IPS-15b (cell line): ENCODE measurements around the gene LDB3.

Experiments
- H3K27me3 ChIP-seq: one replicate; pipeline ENCODE4 v1.6.1; 2013; ENCODE audit warnings: low read length; ENCODE audit not compliant: control insufficient read depth, insufficient read depth
- H3K36me3 ChIP-seq: one replicate; pipeline ENCODE4 v1.6.1; 2013; ENCODE audit warnings: low read length; ENCODE audit not compliant: control insufficient read depth, insufficient read depth
- H3K4me1 ChIP-seq: one replicate; pipeline ENCODE4 v1.6.1; 2013; ENCODE audit warnings: mild to moderate bottlenecking, low read length; ENCODE audit not compliant: control insufficient read depth, insufficient read depth
- H3K4me3 ChIP-seq: one replicate; pipeline ENCODE4 v1.5.1; 2013; ENCODE audit warnings: low read depth, low read length
- H3K9ac ChIP-seq: one replicate; pipeline ENCODE4 v1.6.1; 2013; ENCODE audit warnings: low read depth, mild to moderate bottlenecking, low read length
- H3K9me3 ChIP-seq: one replicate; pipeline ENCODE4 v1.6.1; 2013; ENCODE audit warnings: mild to moderate bottlenecking, low read length; ENCODE audit not compliant: control insufficient read depth, insufficient read depth

LDB3 gene

DNA sequence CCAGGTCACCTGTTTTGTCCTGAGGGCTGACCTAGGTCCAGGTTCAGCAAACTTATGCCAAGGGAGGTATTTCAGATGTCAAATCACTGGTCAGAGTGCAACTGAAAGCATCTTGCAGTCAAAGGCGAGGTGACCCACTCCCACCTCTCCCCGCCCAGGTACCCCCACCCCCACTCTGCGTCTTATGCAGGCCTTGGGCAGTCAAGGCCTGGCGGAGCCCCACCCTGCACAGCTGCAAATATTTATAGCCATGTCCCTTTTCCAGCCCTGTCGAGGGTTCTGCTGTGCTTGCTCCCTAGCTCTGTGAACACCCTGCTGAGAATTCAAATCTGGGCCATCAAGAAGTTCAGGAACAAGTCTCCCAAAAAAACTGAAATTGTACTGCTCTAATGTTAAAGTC lies 47.5 kb downstream of the LDB3 start:
- H3K27me3 ChIP-seq = no peaks in the 10 kb centered on the region
- H3K4me3 ChIP-seq = no peak overlapping the region
- H3K4me1 ChIP-seq = peaks cover 14% of the 10 kb centered on the region
- H3K9me3 ChIP-seq = no peaks in the 10 kb centered on the region
- H3K9ac ChIP-seq = no peak overlapping the region
- no peaks in the 10 kb centered on the region for H3K36me3 ChIP-seq

DNA sequence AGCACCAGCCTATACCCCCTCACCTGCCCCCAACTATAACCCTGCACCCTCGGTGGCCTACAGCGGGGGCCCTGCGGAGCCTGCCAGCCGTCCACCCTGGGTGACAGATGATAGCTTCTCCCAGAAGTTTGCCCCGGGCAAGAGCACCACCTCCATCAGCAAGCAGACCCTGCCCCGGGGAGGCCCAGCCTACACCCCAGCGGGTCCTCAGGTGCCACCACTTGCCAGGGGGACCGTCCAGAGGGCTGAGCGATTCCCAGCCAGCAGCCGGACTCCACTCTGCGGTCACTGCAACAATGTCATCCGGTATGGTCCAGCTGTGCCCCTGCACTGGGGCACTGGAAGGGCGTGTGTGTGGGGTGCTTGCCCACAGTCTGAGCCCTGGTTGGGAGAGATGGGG lies 48.2 kb downstream of the LDB3 start:
- H3K9me3 ChIP-seq = no peaks in the 10 kb centered on the region
- H3K4me3 ChIP-seq = no peak overlapping the region
- peaks cover 16% of the 10 kb centered on the region for H3K4me1 ChIP-seq
- H3K9ac ChIP-seq = no peak overlapping the region
- no peaks in the 10 kb centered on the region for H3K36me3 ChIP-seq
- no peaks in the 10 kb centered on the region for H3K27me3 ChIP-seq

DNA sequence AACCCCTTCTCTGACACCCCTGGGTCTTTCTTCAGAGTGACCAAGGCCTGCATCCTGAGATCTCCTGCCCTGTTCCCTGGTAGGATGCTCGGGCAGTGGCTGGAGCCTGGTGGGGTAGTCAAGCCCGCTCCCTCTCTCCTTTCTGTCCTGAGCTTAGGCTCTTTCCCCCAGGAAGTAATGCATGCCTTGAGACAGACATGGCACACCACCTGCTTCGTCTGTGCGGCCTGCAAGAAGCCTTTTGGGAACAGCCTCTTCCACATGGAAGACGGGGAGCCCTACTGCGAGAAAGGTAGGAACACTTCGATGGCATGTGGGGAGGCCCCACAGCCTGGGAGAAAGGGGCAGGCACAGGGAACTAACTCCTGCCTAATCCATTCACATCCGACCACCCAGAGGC lies 50.2 kb downstream of the LDB3 start:
- no peak overlapping the region for H3K9ac ChIP-seq
- no peaks in the 10 kb centered on the region for H3K9me3 ChIP-seq
- H3K36me3 ChIP-seq = no peaks in the 10 kb centered on the region
- no peaks in the 10 kb centered on the region for H3K27me3 ChIP-seq
- no peak overlapping the region for H3K4me3 ChIP-seq
- peaks cover 14% of the 10 kb centered on the region for H3K4me1 ChIP-seq

DNA sequence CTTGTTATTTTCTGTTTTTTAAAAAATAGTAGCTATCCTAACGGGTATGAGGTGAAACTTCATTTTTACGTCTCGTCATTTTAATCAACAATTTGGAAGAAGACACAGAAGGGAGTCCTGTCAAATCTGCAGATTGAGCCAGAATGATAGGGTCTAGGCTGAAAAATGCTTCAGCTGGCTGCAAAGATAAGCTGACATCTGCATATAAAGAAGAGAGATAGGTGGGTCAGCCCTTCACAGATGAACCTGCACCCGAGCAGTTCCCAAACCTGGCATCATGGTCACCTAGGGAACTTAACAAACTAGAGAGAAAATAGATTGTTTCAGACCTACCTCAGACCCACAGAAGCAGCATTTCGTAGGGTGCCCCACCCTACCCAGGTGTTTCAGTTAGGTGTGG lies 52.9 kb downstream of the LDB3 start:
- H3K27me3 ChIP-seq = no peaks in the 10 kb centered on the region

DNA sequence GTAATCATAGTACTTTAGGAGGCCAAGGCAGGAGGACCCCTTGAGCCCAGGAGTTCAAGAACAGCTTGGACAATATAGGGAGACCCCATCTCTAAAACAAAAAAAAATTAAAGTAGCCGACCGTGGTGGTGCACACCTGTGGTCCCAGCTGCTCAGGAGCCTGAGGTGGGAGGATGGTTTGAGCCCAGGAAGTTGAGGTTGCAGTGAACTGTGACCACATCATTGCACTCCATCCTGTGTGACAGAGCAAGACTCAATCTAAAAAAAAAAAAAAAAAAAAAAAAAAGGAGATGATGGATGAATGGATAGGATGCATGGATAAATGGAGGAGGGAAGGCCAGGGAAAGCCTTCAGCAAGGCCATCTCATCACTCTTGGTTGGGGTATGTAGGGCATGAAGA lies 54.7 kb downstream of the LDB3 start:
- H3K9me3 ChIP-seq = no peaks in the 10 kb centered on the region
- H3K4me1 ChIP-seq = peaks cover 4% of the 10 kb centered on the region
- no peak overlapping the region for H3K9ac ChIP-seq
- no peak overlapping the region for H3K4me3 ChIP-seq
- H3K36me3 ChIP-seq = no peaks in the 10 kb centered on the region
- no peaks in the 10 kb centered on the region for H3K27me3 ChIP-seq

More for the DNA sequence above, 52.9 kb downstream of the LDB3 start:
- Histone ChIP-seq H3K36me3 (no peaks in the 10 kb centered on the region), H3K4me3 (no peak overlapping the region), H3K9me3 (no peaks in the 10 kb centered on the region), H3K4me1 (peaks cover 4% of the 10 kb centered on the region), H3K9ac (no peak overlapping the region)

DNA sequence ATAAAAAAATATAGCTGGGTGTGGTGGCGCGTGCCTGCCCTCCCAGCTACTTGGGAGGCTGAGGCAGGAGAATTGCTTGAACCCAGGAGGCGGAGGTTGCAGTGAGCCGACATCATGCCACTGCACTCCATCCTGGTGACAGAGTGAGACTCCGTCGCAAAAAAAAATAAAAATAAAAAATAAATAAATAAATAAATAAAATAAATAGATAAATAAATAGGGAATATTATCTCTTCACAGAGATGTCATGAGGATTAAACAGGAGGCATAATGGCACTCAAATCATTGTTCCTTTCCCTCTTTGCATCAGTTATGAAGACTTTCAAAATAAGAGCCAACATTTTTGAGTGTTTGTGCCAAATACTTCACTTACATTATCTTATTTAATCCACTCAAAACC lies 56.1 kb downstream of the LDB3 start:
- no peaks in the 10 kb centered on the region for H3K9me3 ChIP-seq

DNA sequence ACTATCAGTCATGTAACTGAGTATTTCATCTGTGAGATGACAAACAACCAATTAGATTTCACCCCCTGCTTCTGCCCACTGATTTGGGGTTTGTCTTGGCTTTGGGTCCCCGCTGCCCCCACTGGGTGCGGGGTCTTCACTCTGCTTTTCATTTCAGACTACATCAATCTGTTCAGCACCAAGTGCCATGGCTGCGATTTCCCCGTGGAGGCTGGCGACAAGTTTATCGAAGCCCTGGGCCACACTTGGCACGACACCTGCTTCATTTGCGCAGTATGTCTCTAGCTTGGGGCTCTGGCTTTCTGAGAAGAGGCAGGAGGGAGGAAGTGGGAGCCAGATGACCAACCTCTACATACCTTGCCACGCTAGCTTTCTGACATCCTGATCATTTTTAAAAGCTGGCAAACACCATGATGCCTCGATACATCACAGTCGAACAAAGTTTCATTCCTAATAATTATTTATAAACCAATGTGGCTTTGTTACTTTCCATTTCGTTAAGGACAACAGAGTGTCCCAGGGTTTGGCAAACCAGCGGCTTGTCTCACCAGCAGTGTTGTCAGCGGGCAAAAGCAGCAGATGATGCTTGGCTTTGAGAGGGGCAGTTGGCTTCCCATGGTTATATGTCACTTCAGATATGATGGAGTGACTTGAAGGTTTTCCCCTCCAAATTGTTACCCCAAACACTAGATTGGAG lies 57.8 kb downstream of the LDB3 start:
- Histone ChIP-seq H3K4me1 (peaks cover 4% of the 10 kb centered on the region), H3K9me3 (no peaks in the 10 kb centered on the region), H3K4me3 (no peak overlapping the region), H3K27me3 (no peaks in the 10 kb centered on the region), H3K9ac (no peak overlapping the region), H3K36me3 (no peaks in the 10 kb centered on the region)

More for the DNA sequence above, 56.1 kb downstream of the LDB3 start:
- no peak overlapping the region for H3K9ac ChIP-seq
- no peaks in the 10 kb centered on the region for H3K36me3 ChIP-seq
- H3K4me1 ChIP-seq = peaks cover 4% of the 10 kb centered on the region
- no peaks in the 10 kb centered on the region for H3K27me3 ChIP-seq
- H3K4me3 ChIP-seq = no peak overlapping the region

DNA sequence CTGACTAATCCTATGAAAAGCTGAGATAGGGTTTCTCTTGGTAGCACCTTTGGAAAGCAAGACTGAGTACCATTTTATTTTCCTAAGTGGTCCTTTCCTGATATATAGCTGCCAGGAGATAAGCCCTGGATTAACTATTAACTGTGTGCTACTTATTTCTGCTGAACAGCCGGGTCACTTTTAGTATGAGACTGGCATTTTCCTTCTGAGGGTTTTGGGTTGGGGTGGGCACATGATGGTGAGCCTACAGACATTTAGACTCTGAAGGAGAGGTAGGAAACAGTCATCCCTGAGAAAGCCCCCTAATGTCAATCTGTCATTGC lies 58.3 kb downstream of the LDB3 start:
- Histone ChIP-seq H3K4me3 (no peak overlapping the region), H3K9me3 (no peaks in the 10 kb centered on the region), H3K27me3 (no peaks in the 10 kb centered on the region), H3K36me3 (no peaks in the 10 kb centered on the region), H3K4me1 (no peaks in the 10 kb centered on the region), H3K9ac (no peak overlapping the region)

DNA sequence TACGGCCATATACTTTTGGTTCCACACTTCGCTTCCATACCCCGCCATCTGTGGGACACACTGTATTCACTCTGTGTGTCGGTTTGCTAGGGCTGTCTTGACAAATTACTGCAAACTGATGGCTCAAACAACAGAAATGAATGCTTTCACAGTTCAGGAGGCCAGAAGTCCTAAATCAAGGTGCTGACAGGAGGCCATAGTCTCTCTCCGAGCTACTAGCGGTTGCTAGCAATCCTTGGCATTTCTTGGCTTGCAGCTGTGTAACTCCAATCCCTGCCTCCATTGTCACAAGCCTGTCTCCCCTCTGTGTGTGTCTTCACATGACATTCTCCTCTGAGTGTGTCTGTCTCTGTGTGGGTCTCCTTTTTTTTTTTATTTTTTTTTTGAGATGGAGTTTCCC lies 59.2 kb downstream of the LDB3 start:
- no peaks in the 10 kb centered on the region for H3K27me3 ChIP-seq
- H3K36me3 ChIP-seq = no peaks in the 10 kb centered on the region
- no peaks in the 10 kb centered on the region for H3K4me1 ChIP-seq
- H3K4me3 ChIP-seq = no peak overlapping the region
- no peak overlapping the region for H3K9ac ChIP-seq
- no peaks in the 10 kb centered on the region for H3K9me3 ChIP-seq

DNA sequence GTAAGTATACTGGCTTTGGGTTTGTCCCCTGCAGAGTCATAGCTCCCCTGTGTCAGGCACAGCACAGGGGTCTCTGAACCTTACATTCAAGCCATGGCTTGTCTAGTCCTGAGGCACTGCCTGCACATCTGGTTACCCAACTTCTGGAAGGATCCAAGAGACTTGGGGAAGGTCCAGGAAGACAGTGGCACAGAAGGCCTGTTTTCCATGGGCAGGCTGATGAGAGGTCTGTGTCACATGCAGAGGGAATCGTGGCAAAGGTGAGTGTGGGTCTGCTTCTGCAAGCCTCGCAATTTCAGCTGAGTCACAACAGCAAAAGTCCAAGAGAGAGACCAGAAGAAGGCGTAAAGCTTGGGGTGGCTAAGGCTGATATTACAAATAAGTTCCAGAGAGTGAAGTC lies 59.7 kb downstream of the LDB3 start:
- H3K4me1 ChIP-seq = no peaks in the 10 kb centered on the region
- no peak overlapping the region for H3K9ac ChIP-seq
- H3K4me3 ChIP-seq = no peak overlapping the region
- H3K27me3 ChIP-seq = no peaks in the 10 kb centered on the region
- no peaks in the 10 kb centered on the region for H3K36me3 ChIP-seq
- H3K9me3 ChIP-seq = no peaks in the 10 kb centered on the region

DNA sequence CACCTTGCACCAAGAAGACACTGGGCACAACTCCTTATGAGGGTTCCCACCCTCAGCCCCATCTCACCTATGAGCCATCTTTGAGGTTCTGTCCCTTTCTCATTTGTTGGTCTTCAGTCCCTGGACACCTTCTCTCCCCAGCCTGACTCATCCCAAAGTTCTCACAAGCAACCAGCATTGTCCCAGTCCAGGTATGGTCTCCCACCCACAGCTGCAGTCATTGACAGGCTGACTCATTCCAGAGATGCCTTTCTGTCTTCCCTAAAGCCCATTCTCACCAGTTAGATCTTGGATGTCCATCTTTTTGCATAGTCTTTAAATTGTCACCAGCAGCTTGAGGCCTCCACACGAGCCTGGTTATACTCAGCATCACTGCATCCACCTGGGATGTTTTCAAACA lies 61.4 kb downstream of the LDB3 start:
- Histone ChIP-seq H3K4me1 (no peaks in the 10 kb centered on the region), H3K9me3 (no peaks in the 10 kb centered on the region), H3K4me3 (no peak overlapping the region), H3K36me3 (no peaks in the 10 kb centered on the region), H3K9ac (no peak overlapping the region), H3K27me3 (no peaks in the 10 kb centered on the region)

DNA sequence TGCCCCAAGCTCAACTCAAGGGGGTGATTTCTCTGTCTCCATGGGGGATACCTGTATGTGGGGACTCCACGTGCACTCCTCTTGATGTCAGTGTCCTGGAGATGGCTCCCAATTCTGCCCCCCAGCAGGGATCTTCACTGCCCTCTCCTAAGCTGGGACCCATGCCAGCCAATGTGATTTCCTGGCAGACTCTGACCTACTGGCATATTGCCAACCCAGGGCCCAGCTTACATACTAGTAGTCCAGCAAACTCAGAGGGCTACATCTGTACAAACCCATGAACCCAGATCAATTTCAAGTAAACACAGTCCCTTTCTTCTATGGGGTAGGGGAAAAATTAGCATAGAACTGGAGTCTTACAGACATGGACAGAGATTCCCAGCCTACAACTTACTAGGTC lies 61.9 kb downstream of the LDB3 start:
- H3K9ac ChIP-seq = no peak overlapping the region

More for the DNA sequence above, 61.9 kb downstream of the LDB3 start:
- Histone ChIP-seq H3K36me3 (no peaks in the 10 kb centered on the region), H3K9me3 (no peaks in the 10 kb centered on the region), H3K4me1 (no peaks in the 10 kb centered on the region), H3K4me3 (no peak overlapping the region), H3K27me3 (no peaks in the 10 kb centered on the region)
